Skin epidermis (tissue), 12 donors: ENCODE measurements around the gene DUSP1.
A peak's percentile ranks its signal among the peaks of the same experiment; 100 is the strongest.

Experiments used
- H3K27ac ChIP-seq, 21 experiments: fragments of 200-600 bp; sonication (generic) in 11 of 21; one replicate each; pipeline ENCODE4 v1.5.0; 2020; ENCODE audit warnings: mild to moderate bottlenecking in 3 of 21, inconsistent platforms in 2 of 21, moderate library complexity in 2 of 21
- H3K4me3 ChIP-seq, 7 experiments: fragments of 200-600 bp; sonication (generic) in 2 of 7; one replicate each; pipeline ENCODE4 v1.5.0; 2020; ENCODE audit warnings: inconsistent platforms in 2 of 7, mild to moderate bottlenecking in 2 of 7, moderate library complexity in 1 of 7

Gene DUSP1

DNA sequence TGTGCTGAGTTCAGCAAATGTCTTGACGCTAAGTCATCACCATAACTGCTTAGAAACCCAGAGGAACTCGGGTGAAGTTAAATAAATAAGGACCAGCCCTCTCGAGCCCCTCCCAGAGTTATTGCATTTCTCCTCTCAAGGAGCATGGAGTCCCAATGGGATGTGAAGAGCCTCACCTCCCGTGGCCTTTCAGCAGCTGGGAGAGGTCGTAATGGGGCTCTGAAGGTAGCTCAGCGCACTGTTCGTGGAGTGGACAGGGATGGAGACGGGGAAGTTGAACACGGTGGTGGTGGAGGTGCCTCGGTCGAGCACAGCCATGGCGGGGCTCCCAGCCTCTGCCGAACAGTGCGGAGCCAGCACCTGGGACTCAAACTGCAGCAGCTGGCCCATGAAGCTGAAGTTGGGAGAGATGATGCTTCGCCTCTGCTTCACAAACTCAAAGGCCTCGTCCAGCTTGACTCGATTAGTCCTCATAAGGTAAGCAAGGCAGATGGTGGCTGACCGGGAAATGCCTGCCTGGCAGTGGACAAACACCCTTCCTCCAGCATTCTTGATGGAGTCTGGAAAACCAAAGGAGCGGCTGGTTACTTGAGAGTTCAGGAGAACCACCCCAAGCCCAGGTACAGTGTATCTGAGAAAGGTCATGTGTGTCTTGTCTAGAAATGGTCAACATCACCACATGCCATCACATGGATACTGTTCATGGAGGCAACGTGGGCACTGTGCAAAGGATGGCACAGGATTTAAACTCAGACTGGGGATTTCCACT, 2.2 kb downstream of the DUSP1 start:
- Histone ChIP-seq H3K27ac (peak overlapping the region; percentile 83 to 100 (median 100)), H3K4me3 (peak overlapping the region; percentile 74 to 93 (median 88))

DNA sequence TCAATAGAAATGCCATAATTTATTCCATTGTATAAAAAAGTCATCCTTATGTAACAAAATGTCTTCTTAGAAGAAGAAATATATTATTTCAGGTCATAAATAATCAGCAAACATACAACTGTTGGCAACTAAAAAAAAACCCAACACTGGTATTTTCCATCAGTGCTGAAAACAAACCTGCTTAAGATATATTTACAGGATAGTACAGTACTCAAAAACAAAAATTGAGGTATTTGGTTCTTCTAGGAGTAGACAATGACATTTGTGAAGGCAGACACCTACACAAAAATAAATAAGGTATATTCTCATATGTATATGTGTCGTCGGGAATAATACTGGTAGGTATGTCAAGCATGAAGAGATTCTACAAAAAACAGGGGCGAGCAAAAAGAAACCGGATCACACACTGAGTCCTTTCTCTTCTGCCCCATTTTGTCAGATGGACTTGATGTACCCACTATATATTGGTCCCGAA, 2.9 kb downstream of the DUSP1 start:
- Histone ChIP-seq H3K4me3 (peak overlapping the region; percentile 74 to 93 (median 88)), H3K27ac (peak overlapping the region in 20 of 21 experiments; percentile 83 to 100 (median 100))

DNA sequence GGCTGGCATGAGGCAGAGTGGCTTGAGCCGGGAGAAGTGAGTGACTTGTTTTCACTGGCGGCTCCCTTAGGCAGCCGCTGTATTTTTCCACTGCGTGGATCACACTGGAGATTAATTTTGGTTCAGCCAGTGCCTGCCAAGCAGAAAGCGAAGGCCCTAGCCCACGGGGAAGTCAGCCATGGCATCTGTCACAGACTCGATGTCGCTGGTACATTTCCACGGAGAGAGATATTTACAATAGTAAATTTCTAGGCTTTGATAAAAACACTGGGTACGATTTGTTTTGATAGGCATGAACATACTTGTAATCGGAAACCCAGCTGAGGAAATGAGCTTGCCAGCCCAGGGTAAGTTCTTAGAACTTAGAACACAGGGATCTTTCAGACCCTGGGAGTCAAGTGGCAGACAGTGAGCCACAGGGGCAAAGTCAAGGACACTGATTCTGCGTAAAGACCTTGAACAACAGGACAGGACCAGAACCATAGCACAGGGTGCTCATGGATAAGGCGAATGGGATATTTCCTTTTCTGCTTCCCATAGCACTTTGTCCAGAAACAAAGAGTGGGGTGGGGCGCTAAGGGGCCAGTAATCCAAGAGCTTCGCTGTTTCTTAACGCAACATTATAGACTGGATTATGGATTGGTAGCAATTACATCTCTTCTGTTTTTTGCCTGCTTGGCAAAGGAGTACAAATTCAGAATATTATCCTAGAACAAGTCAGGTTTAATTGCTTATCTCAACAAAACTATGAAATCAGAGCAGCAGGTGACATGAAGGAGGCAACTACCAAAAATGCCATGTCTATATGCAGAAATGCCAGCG, 4.5 kb downstream of the DUSP1 start:
- Histone ChIP-seq H3K4me3 (peak overlapping the region in 6 of 7 experiments; percentile 2 to 88 (median 78)), H3K27ac (peak overlapping the region; percentile 15 to 100 (median 100))

- Histone ChIP-seq H3K4me3 (peak overlapping the region in 4 of 7 experiments; percentile 2 to 88 (median 51)), H3K27ac (peak overlapping the region in 20 of 21 experiments; percentile 74 to 100 (median 100))
Measured at GRCh38 chr5:172765766-172766286, 5.2 kb downstream of the DUSP1 start.

DNA sequence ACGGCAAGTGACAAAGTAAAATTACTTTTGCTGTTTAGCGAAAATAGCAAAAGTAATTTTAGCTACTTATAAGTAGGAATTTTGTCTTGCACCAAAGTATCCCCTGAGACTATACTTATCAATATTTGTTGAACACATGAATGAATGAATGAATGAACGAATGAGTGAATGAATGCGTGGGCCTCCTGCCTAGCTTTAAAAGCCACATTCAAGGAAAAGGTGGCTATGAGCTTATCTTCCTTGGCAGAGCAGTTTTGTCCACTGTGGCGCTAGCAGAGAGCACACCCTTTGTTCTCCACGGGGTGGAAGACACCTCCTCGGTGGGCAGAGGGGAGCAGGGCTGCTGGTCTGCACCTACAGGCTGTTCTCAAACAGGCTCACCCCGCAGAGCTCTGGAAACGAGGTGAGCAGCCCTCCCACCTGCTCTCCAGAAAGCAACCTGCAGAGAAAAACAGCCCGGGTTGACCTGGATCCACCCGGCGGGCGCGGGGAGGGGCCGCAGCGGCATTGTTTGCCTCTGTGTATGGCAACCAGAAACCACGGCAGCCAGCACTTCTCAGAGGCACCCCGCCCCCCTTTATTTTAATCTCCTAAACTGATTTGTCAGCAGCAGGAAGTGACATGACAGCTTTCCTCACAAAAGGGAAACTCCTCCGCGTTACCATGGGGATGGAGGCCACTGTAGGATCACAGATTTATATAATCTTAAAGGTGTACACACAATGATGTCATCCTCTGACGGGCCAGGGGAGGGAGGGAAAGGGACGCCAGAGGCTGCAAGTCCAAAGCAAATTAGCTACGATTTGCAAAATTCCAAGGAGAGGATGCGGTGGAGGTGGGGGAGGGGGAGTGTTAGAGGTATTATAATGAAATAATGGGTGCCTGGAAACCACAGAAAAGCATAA, 5.9 kb downstream of the DUSP1 start:
- peak overlapping the region in 5 of 7 experiments; percentile 13 to 88 (median 25) for H3K4me3 ChIP-seq
- peak overlapping the region; percentile 56 to 100 (median 100) for H3K27ac ChIP-seq

DNA sequence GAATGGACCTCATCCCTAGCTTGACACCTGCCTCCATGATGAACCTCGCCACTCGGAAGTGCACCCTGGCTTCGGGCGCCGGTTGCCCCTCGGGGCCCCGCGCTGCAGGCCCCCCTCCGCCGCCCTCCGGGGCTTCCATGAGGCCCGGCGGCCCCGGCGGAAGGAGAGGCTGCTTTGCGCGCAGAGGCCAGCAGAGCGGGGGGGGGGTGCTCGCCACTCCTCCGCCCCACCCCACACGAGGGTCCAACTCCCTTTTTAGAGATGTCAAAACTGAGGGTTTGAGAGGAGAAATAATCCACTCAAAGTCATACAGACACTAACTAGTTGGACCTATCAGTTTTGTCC, 7.9 kb downstream of the DUSP1 start:
- Histone ChIP-seq H3K27ac (peak overlapping the region in 5 of 21 experiments; percentile 19 to 100 (median 100)), H3K4me3 (no peak overlapping the region)

DNA sequence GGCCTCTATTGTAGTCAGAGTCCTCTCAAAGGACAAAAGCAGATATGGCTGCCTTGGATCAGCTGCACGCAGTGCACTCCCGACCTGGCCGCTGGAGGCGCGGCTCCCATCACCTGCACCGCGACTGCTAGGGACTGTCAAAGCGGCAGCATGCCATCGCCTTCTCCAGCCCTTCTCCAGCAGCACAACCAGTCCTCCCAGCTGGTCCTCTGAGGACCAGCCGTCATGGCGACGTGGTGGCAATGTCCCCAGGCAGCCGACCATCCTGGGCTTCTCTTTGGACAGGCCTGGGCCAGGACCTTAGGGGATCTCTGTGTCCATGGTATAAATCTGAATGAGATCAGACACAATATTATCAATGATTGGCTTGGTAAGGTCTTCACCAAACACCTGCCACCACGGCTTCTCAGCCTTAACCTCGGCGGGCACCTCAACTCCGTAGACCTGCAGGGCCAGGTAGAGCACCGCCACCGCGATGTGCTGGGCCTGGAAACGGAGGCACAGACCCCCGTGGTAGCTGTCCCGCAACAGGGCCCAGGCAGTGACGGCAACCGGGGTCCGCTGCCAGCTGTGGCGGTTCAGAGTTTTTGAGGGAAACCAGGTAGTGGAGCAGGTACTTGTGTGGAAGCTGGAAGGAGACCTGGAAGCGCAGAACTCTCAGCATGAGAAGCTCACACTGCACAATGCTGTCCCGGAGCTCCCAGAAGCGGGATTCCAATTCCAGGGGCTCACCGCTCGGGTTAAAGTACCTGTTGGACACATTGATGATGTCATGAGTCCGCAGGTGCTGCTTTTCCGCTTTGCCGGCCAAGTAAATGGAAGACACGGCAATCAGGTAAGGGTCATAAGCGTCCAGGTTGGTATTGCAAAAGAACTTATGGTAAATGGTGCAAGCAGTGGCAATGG, 8.5 kb downstream of the DUSP1 start:
- Histone ChIP-seq H3K4me3 (no peak overlapping the region), H3K27ac (peak overlapping the region in 2 of 21 experiments; percentile 85 to 100)

DNA sequence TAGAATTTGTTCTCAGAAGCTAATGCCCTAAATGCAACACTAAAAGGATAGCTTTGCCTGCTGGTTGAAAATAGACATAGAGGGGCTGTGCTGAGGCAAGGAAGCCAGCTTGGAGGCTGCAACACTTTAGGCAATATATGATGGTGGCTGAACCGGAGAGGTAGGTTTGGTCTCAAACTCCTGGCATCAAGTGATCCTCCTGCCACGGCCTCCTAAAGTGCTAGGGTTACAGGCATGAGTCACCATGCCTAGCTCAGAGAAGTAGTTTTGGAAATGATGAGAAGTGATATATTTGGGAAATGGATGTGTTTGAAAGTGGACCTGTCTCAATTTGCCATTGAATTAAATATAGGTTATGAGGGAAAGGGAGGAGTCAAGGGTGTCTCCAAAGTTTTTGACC, 10.0 kb downstream of the DUSP1 start:
- no peak overlapping the region for H3K27ac ChIP-seq
- H3K4me3 ChIP-seq: no peak overlapping the region

GRCh38 chr5:172760136-172760535, 10.9 kb downstream of the DUSP1 start:
- H3K27ac ChIP-seq: no peak overlapping the region
- no peak overlapping the region for H3K4me3 ChIP-seq

GRCh38 chr5:172758834-172759149, 12.2 kb downstream of the DUSP1 start:
- peak overlapping the region in 16 of 21 experiments; percentile 33 to 74 (median 64) for H3K27ac ChIP-seq
- no peak overlapping the region for H3K4me3 ChIP-seq

GRCh38 chr5:172758077-172758833, 12.7 kb downstream of the DUSP1 start:
- peak overlapping the region; percentile 8 to 74 (median 66) for H3K27ac ChIP-seq

GRCh38 chr5:172757394-172758010, 13.5 kb downstream of the DUSP1 start:
- no peak overlapping the region for H3K4me3 ChIP-seq
- H3K27ac ChIP-seq: peak overlapping the region in 20 of 21 experiments; percentile 8 to 74 (median 66)

More at GRCh38 chr5:172758077-172758833, 12.7 kb downstream of the DUSP1 start:
- no peak overlapping the region for H3K4me3 ChIP-seq

- H3K4me3 ChIP-seq: no peak overlapping the region
- peak overlapping the region in 7 of 21 experiments; percentile 31 to 74 (median 63) for H3K27ac ChIP-seq
Measured at GRCh38 chr5:172756764-172757393, 14.1 kb downstream of the DUSP1 start.

GRCh38 chr5:172754596-172755356, 16.2 kb downstream of the DUSP1 start:
- H3K4me3 ChIP-seq: no peak overlapping the region
- no peak overlapping the region for H3K27ac ChIP-seq

DNA sequence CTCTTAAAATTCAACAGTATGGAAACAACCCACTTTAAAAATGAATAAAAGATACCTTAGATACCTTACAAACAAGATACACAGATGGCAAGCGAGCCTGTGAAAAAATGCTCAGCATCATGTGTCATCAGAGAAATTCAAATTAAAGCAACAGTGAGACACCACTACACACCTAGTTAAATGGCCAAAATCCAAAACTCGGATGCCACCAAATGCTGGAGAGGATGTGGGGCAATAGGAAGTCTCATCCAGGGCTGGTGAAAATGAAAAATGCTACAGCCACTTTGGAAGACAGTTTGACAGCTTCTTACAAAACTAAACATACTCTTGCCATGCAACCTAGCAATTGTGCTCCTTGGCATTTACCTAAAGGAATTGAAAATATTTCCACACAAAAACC, 17.9 kb downstream of the DUSP1 start:
- peak overlapping the region in 1 of 21 experiments; percentile 19 for H3K27ac ChIP-seq
- H3K4me3 ChIP-seq: no peak overlapping the region
